ENCODE data around the gene CHRNB2. TPM values are rescaled to one million over a fixed set of nuclear protein-coding genes. Genes with fewer than 3 reads are reported as not detected.
"Not testable (repeated sequence)": the region's sequence is repeated elsewhere in the genome, so short reads cannot be mapped to it uniquely, and the experiment has no call there.

The CHRNB2 gene
- total and polyA plus RNA-seq, 9 of the 15 experiments (the other 6 are each of a cell fraction or from before 2014, with no cell fraction given) = 0.01 TPM; not detected in 8

GRCh38 chr1:154531950-154532349 lies 35.6 kb upstream of the CHRNB2 start:
- POLR2A ChIA-PET; H3K4me3 ChIP-seq; H3K9me3 ChIP-seq (replicated peaks; ENCODE audit: control insufficient read depth, insufficient read depth, low read depth, low read length); in situ Hi-C loops (cut with MboI); H3K4me1 ChIP-seq (replicated peaks in 1 of 2; ENCODE audit: control insufficient read depth in 2 of 2, insufficient read depth in 2 of 2, low read length in 2 of 2); ATAC-seq; H3K79me2 ChIP-seq (ENCODE audit: control insufficient read depth, insufficient read depth, low read length); FAIRE-seq; H2AFZ ChIP-seq (ENCODE audit: low read depth, low read length); H4K20me1 ChIP-seq (replicated peaks; ENCODE audit: control insufficient read depth, insufficient read depth, low read length); BruUV-seq (replicated peaks); intact Hi-C loops (cut with micrococcal nuclease); DNase-seq (ENCODE audit: extremely low read depth in 1 of 4, low spot score in 3 of 4); H3K9me1 ChIP-seq (ENCODE audit: control insufficient read depth, insufficient read depth, low read length); H3K36me3 ChIP-seq (ENCODE audit: control insufficient read depth, insufficient read depth, low read length); H3K9ac ChIP-seq (ENCODE audit: insufficient read depth in 1 of 2, low read depth in 2 of 2, low read length in 2 of 2); H3K4me2 ChIP-seq (ENCODE audit: insufficient read depth, low read length); H3K27ac ChIP-seq (ENCODE audit: extremely low read depth, low read depth, low read length): not testable (repeated sequence)
- CTCF ChIA-PET (ENCODE audit: low intra/inter-chr PET ratio) = interaction anchor here (0.6 kb wide), 2 partner anchors 95 to 228 kb away, joined by 3 to 4 read pairs; no protein-coding TSS in a partner anchor
- WGBS (ENCODE audit: insufficient coverage, low coverage, missing lambda C conversion rate) = 45% methylated on average over 7 of the region's 13 CpGs
- peaks cover 8 to 28% of the 10 kb centered on the region in 2 experiments for H3K27me3 ChIP-seq (ENCODE audit: control insufficient read depth in 2 of 2, insufficient read depth in 2 of 2, low read length in 2 of 2)

- H3K27ac ChIP-seq (ENCODE audit: extremely low read depth, low read depth, low read length) = no peak overlapping the region
- BruUV-seq (replicated peaks) = no TSS peak
- DNase-seq (ENCODE audit: extremely low read depth in 1 of 4, low spot score in 3 of 4) = peak; percentile 58 to 64 (median 63)
- in situ Hi-C loops (cut with MboI) = no loop called here
- 14% methylated on average over 11 of the region's 11 CpGs for WGBS (ENCODE audit: insufficient coverage, low coverage, missing lambda C conversion rate)
- intact Hi-C loops (cut with micrococcal nuclease) = no loop called here
- ATAC-seq = peak; percentile 77
- H3K79me2 ChIP-seq (ENCODE audit: control insufficient read depth, insufficient read depth, low read length) = no peaks in the 10 kb centered on the region
- H3K9me1 ChIP-seq (ENCODE audit: control insufficient read depth, insufficient read depth, low read length) = no peaks in the 10 kb centered on the region
- no peak overlapping the region for H3K4me2 ChIP-seq (ENCODE audit: insufficient read depth, low read length)
- no peak overlapping the region for H3K9ac ChIP-seq (ENCODE audit: insufficient read depth in 1 of 2, low read depth in 2 of 2, low read length in 2 of 2)
- CTCF ChIA-PET (ENCODE audit: low intra/inter-chr PET ratio) = interaction anchor here (0.6 to 0.8 kb wide), 2 partner anchors 410 to 528 kb away, joined by 3 to 4 read pairs; no protein-coding TSS in a partner anchor
- peaks cover 22 to 44% of the 10 kb centered on the region in 2 experiments for H3K27me3 ChIP-seq (ENCODE audit: control insufficient read depth in 2 of 2, insufficient read depth in 2 of 2, low read length in 2 of 2)
- peak; percentile 83 for FAIRE-seq
- H3K36me3 ChIP-seq (ENCODE audit: control insufficient read depth, insufficient read depth, low read length) = no peaks in the 10 kb centered on the region
- no peaks in the 10 kb centered on the region; a peak in 2 of 5 replicates for H3K4me1 ChIP-seq (replicated peaks in 1 of 2; ENCODE audit: control insufficient read depth in 2 of 2, insufficient read depth in 2 of 2, low read length in 2 of 2)
- H3K9me3 ChIP-seq (replicated peaks; ENCODE audit: control insufficient read depth, insufficient read depth, low read depth, low read length) = no peaks in the 10 kb centered on the region; the same call in 1 of the 2 replicates
- H2AFZ ChIP-seq (ENCODE audit: low read depth, low read length) = no peak overlapping the region
- H3K4me3 ChIP-seq = no peak overlapping the region
- POLR2A ChIA-PET = interaction anchor here (1.0 kb wide), 1 partner anchor 41 kb away, joined by 4 read pairs; no protein-coding TSS in a partner anchor
- no peaks in the 10 kb centered on the region for H4K20me1 ChIP-seq (replicated peaks; ENCODE audit: control insufficient read depth, insufficient read depth, low read length)
- TF ChIP-seq SMC3 (conservative IDR thresholded peaks at IDR 0.05; ENCODE audit: insufficient read depth, low read depth, low read length) (peak; percentile 40; the same call in 1 of the 2 replicates), STAG1 (CRISPR knock-in tag; IDR thresholded peaks at IDR 0.05; ENCODE audit: borderline replicate concordance) (peak; percentile 60; the same call in 1 of the 2 replicates), CREM (IDR thresholded peaks at IDR 0.05; ENCODE audit: low read depth) (0 out of 2 replicates have a peak, but pooled peaks have one; percentile 8), RAD21 (CRISPR knock-in tag; conservative IDR thresholded peaks at IDR 0.05 in 1 of 2, IDR thresholded peaks at IDR 0.05 in 1 of 2) (peak; percentile 54 to 83), SMAD2 (IDR thresholded peaks at IDR 0.05; ENCODE audit: low read depth, low read length) (no peak), ZSCAN32 (CRISPR knock-in tag; IDR thresholded peaks at IDR 0.05) (no peak)
- TF ChIP-seq, protein P1, sequence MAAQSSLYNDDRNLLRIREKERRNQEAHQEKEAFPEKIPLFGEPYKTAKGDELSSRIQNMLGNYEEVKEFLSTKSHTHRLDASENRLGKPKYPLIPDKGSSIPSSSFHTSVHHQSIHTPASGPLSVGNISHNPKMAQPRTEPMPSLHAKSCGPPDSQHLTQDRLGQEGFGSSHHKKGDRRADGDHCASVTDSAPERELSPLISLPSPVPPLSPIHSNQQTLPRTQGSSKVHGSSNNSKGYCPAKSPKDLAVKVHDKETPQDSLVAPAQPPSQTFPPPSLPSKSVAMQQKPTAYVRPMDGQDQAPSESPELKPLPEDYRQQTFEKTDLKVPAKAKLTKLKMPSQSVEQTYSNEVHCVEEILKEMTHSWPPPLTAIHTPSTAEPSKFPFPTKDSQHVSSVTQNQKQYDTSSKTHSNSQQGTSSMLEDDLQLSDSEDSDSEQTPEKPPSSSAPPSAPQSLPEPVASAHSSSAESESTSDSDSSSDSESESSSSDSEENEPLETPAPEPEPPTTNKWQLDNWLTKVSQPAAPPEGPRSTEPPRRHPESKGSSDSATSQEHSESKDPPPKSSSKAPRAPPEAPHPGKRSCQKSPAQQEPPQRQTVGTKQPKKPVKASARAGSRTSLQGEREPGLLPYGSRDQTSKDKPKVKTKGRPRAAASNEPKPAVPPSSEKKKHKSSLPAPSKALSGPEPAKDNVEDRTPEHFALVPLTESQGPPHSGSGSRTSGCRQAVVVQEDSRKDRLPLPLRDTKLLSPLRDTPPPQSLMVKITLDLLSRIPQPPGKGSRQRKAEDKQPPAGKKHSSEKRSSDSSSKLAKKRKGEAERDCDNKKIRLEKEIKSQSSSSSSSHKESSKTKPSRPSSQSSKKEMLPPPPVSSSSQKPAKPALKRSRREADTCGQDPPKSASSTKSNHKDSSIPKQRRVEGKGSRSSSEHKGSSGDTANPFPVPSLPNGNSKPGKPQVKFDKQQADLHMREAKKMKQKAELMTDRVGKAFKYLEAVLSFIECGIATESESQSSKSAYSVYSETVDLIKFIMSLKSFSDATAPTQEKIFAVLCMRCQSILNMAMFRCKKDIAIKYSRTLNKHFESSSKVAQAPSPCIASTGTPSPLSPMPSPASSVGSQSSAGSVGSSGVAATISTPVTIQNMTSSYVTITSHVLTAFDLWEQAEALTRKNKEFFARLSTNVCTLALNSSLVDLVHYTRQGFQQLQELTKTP (IDR thresholded peaks at IDR 0.05; ENCODE audit: low read depth in 1 of 2, partially characterized antibody in 2 of 2) = peak in 1 of 2 experiments; percentile 72
Measured at GRCh38 chr1:154533952-154534844, 33.4 kb upstream of the CHRNB2 start.
